Fibroblast of lung (primary cell): ENCODE data around the gene PPA1. TPM values are rescaled to one million over a fixed set of nuclear protein-coding genes. Genes with fewer than 3 reads are reported as not detected.
"Not testable (repeated sequence)": the region's sequence is repeated elsewhere in the genome, so short reads cannot be mapped to it uniquely, and the experiment has no call there.

Experiments used
- DNase-seq, 2 donors: peaks; one replicate each; pipeline versions ENCODE4 v3.0.0 to v3.0.0-alpha.2; 2010; ENCODE audit warnings: low read depth in 2 of 2
- H2AFZ ChIP-seq: 2 replicates; pipeline ENCODE4 v1.5.1; 2012; ENCODE audit warnings: low read length, control low read depth, inconsistent platforms
- H3K27ac ChIP-seq: 2 replicates; pipeline ENCODE4 v1.5.1; 2011; ENCODE audit warnings: low read length, control low read depth; ENCODE audit not compliant: insufficient read depth
- H3K27me3 ChIP-seq: 2 replicates; pipeline ENCODE4 v1.5.1; 2011; ENCODE audit warnings: mild to moderate bottlenecking, low read length; ENCODE audit not compliant: control insufficient read depth, insufficient read depth
- H3K36me3 ChIP-seq: 2 replicates; pipeline ENCODE4 v1.5.1; 2011; ENCODE audit warnings: low read length; ENCODE audit not compliant: control insufficient read depth, insufficient read depth
- H3K4me1 ChIP-seq: 2 replicates; pipeline ENCODE4 v1.5.1; 2011; ENCODE audit warnings: low read length; ENCODE audit not compliant: control insufficient read depth, insufficient read depth; ENCODE audit errors: extremely low read depth
- H3K4me2 ChIP-seq: 2 replicates; pipeline ENCODE4 v1.5.1; 2011; ENCODE audit warnings: low read length, control low read depth; ENCODE audit not compliant: insufficient read depth; ENCODE audit errors: extremely low read depth
- H3K4me3 ChIP-seq, 4 experiments: fragments of 200-600 bp in 1 of 4; sonication (generic) in 1 of 4; replicated peaks in 1 of 4; 2 replicates each; pipeline ENCODE4 v1.5.1; 2011 to 2016; ENCODE audit warnings: low read length in 4 of 4, low read depth in 3 of 4, mild to moderate bottlenecking in 3 of 4, control low read depth in 2 of 4, inconsistent platforms in 1 of 4, mixed read lengths in 1 of 4; ENCODE audit not compliant: insufficient read depth in 1 of 4; ENCODE audit errors: control extremely low read depth in 1 of 4
- H3K79me2 ChIP-seq: 2 replicates; pipeline ENCODE4 v1.5.1; 2012; ENCODE audit warnings: mild to moderate bottlenecking, low read length, inconsistent platforms; ENCODE audit not compliant: control insufficient read depth, insufficient read depth
- H3K9ac ChIP-seq: 2 replicates; pipeline ENCODE4 v1.5.1; 2011; ENCODE audit warnings: mild to moderate bottlenecking, low read length, control low read depth; ENCODE audit not compliant: insufficient read depth
- H3K9me3 ChIP-seq: 2 replicates; pipeline ENCODE4 v1.5.1; 2012; ENCODE audit warnings: low read depth, low read length; ENCODE audit not compliant: control insufficient read depth, insufficient read depth
- H4K20me1 ChIP-seq: 2 replicates; pipeline ENCODE4 v1.5.1; 2011; ENCODE audit warnings: low read length; ENCODE audit not compliant: control insufficient read depth, insufficient read depth; ENCODE audit errors: extremely low read depth
- EZH2 ChIP-seq: IDR thresholded peaks from 2 replicates; pipeline ENCODE4 v1.5.1; 2012; ENCODE audit warnings: low read length, control low read depth, mild to moderate bottlenecking; ENCODE audit errors: missing control alignments
- polyA plus RNA-seq, 2 donors: library from polyadenylated mRNA; depleted of rRNA in 1 of 2; stranded (reverse) in 1 of 2; unstranded in 1 of 2; fragments of >200 nt; gene quantifications; 2 replicates each; pipeline ENCODE4 v1.2.1, GENCODE V29; 2011 to 2012; ENCODE audit warnings: missing spikeins in 1 of 2
- total RNA-seq: library from RNA; depleted of rRNA; stranded (reverse); fragments of >200 nt; gene quantifications from 2 replicates; pipeline ENCODE4 v1.2.1, GENCODE V29; 2014
- TF ChIP-seq, protein P1 (sequence below), 2 donors: IDR thresholded peaks in 1 of 2; conservative IDR thresholded peaks in 1 of 2; 1 replicate in 1 of 2; 2 replicates in 1 of 2; pipeline ENCODE4 v1.5.1; 2011 to 2012; ENCODE audit warnings: low read length in 2 of 2, control low read depth in 1 of 2, inconsistent platforms in 1 of 2, low read depth in 1 of 2, mild to moderate bottlenecking in 1 of 2

Gene PPA1
- total and polyA plus RNA-seq, 2 donors (not counting 1 experiment from before 2014, with no cell fraction given) = 167 to 287 TPM

DNA sequence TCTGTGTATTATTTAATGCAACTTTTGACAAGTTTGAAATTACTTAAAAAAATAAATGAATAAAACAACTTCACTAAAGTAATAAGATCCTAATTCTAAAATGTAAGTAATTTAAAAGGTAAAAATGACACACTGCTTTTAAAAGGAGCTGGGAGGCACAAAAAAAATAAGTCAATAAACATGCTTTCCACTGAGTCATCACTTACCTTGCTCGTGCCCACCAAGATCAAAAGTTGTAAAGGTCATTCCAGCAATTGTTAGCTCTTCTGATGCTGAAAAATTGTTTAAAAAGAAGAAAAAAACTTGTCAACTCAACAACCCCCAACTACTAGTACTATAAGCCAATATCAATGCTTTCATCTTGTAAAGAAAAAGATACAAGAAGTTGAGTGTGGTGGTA lies 72.4 kb downstream of the PPA1 start:
- H3K4me1 ChIP-seq = no peaks in the 10 kb centered on the region
- no peaks in the 10 kb centered on the region for H3K27me3 ChIP-seq
- H3K36me3 ChIP-seq = peaks cover 7% of the 10 kb centered on the region
- DNase-seq = no peak
- no peak overlapping the region for H3K9ac ChIP-seq
- no peak overlapping the region for H3K4me2 ChIP-seq
- peaks cover under 1% of the 10 kb centered on the region for H4K20me1 ChIP-seq
- H3K79me2 ChIP-seq = peaks cover 70% of the 10 kb centered on the region
- no peaks in the 10 kb centered on the region for H3K9me3 ChIP-seq
- H2AFZ ChIP-seq = no peak overlapping the region
- no peak for TF ChIP-seq EZH2
- TF ChIP-seq, protein P1, sequence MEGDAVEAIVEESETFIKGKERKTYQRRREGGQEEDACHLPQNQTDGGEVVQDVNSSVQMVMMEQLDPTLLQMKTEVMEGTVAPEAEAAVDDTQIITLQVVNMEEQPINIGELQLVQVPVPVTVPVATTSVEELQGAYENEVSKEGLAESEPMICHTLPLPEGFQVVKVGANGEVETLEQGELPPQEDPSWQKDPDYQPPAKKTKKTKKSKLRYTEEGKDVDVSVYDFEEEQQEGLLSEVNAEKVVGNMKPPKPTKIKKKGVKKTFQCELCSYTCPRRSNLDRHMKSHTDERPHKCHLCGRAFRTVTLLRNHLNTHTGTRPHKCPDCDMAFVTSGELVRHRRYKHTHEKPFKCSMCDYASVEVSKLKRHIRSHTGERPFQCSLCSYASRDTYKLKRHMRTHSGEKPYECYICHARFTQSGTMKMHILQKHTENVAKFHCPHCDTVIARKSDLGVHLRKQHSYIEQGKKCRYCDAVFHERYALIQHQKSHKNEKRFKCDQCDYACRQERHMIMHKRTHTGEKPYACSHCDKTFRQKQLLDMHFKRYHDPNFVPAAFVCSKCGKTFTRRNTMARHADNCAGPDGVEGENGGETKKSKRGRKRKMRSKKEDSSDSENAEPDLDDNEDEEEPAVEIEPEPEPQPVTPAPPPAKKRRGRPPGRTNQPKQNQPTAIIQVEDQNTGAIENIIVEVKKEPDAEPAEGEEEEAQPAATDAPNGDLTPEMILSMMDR (conservative IDR thresholded peaks at IDR 0.05 in 1 of 2, IDR thresholded peaks at IDR 0.05 in 1 of 2; ENCODE audit: low read depth in 1 of 2, low read length in 2 of 2) = no peak
- no peak overlapping the region for H3K4me3 ChIP-seq
- no peak overlapping the region for H3K27ac ChIP-seq

DNA sequence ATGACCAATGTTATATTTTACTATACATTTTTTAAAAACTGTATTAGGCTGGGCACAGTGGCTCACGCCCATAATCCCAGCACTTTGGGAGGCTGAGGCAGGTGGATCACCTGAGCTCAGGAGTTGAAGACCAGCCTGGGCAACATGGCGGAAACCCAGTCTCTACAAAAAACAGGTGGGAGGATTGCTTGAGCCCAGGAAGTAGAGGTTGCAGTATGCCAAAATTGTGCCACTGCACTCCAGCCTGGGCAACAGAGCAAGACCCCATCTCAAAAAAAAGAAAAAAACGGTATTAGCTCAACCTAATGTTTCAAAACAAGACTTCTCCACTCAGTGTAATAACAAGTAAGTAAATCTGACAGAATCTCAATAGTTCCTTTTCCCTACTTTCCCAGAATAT lies 73.9 kb downstream of the PPA1 start:
- Histone ChIP-seq H3K36me3 (peaks cover 17% of the 10 kb centered on the region), H3K79me2 (peaks cover 63% of the 10 kb centered on the region)
- not testable (repeated sequence) for H3K9ac ChIP-seq, H3K9me3 ChIP-seq, H3K27ac ChIP-seq, H3K27me3 ChIP-seq, H4K20me1 ChIP-seq, DNase-seq, H3K4me2 ChIP-seq, H2AFZ ChIP-seq, H3K4me1 ChIP-seq, H3K4me3 ChIP-seq

DNA sequence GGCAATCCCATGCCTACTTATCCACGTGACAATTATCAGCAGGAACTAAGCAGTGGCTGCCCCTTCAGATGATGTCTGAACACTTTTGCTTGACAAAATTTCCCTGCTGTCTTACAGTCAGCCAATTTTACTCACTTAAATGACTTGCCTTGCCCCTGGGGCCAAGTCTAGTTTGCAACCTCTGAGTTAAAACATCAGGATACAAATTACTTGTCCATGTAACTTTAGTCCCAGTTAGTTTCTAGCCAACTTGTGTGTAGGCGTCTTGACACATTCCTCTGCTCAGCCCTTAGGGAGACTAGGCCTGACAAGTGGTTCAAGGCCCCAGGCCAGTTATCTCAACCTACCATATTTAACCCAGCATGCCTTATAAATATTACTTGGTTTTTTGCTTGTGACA lies 75.1 kb downstream of the PPA1 start:
- Histone ChIP-seq H3K4me3 (no peak overlapping the region), H3K9ac (no peak overlapping the region), H3K79me2 (peaks cover 50% of the 10 kb centered on the region), H3K9me3 (no peaks in the 10 kb centered on the region), H3K4me1 (no peaks in the 10 kb centered on the region), H3K27me3 (no peaks in the 10 kb centered on the region), H2AFZ (no peak overlapping the region), H3K36me3 (peaks cover 21% of the 10 kb centered on the region), H3K4me2 (no peak overlapping the region), H4K20me1 (no peaks in the 10 kb centered on the region), H3K27ac (no peak overlapping the region)
- no peak for TF ChIP-seq EZH2
- TF ChIP-seq, protein P1 (conservative IDR thresholded peaks at IDR 0.05 in 1 of 2, IDR thresholded peaks at IDR 0.05 in 1 of 2; ENCODE audit: low read depth in 1 of 2, low read length in 2 of 2) = no peak
- no peak for DNase-seq
